ENCODE measurements around the gene RFTN2. TPM values are rescaled to one million over a fixed set of nuclear protein-coding genes. Genes with fewer than 3 reads are reported as not detected.

RFTN2 gene, protein sequence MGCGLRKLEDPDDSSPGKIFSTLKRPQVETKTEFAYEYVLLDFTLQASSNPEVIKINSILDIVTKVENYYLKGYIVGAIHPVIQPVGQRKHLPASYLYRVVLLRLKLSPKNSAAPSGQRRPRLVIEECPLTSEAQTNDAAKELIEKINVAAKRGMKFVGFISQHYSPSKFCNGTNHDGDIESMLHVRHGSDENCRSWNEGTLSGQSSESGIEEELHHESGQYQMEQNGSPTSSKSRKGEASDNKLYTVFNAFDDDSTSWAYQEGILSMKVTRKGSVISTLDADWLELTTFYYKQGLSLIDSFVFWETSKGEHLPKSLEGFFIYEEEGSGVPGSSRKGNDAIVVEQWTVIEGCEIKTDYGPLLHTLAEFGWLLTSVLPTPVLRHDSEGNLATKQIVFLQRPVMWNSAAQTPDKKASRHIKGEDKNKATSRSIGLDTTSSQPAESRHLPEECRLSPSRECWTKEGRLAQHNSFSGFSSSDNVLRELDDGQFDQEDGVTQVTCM
- total RNA-seq (2022; extraction: Qiagen RNA extraction; ENCODE audit: low read depth), result not detected in 5 replicates

DNA sequence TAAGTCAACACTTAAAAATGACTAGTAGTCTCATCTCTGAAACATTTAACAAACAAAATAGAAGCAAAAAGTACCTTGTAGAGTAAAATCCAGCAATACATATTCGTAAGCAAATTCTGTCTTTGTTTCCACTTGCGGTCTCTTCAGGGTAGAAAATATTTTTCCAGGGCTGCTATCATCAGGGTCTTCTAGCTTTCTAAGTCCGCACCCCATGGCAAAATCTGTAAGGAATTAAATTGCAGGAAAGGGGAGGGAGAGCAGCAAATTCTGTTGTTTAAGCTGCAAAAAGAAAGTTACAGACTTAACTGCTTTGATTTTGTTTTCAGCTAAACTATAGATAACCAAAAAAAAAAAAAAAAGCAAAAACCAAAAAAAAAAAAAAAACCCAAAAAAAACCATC lies at the start of gene RFTN2:
TSS of gene RFTN2 (minus strand) at position 342 of the 400 bp plus-strand sequence. CDS start at position 213, 129 bp downstream.

GRCh38 chr2:197705121-197705911 lies 29.9 kb upstream of the RFTN2 start, which contains the start of gene MARS2:
MARS2 (plus strand) TSS chr2:197705369; CDS start chr2:197705406, 37 bp downstream.

Other genes starting within 250 kb of the RFTN2 start
- 123 to 175 TPM (median 131 TPM) in 5 replicates for gene SF3B1, start 240.6 kb downstream of the RFTN2 start, total RNA-seq (2022; extraction: Qiagen RNA extraction; ENCODE audit: low read depth)
- 18.6 to 20.9 TPM (median 20.0 TPM) in 5 replicates for gene COQ10B, start 222.0 kb downstream of the RFTN2 start, total RNA-seq (2022; extraction: Qiagen RNA extraction; ENCODE audit: low read depth)
- gene HSPD1, start 175.7 kb downstream of the RFTN2 start, total RNA-seq (2022; extraction: Qiagen RNA extraction; ENCODE audit: low read depth), result 581 to 650 TPM (median 613 TPM) in 5 replicates
- gene HSPE1, start 175.2 kb downstream of the RFTN2 start, total RNA-seq (2022; extraction: Qiagen RNA extraction; ENCODE audit: low read depth), result 453 to 852 TPM (median 476 TPM) in 5 replicates
- 19.6 to 37.4 TPM (median 29.7 TPM) in 5 replicates for gene MOB4, start 159.5 kb downstream of the RFTN2 start, total RNA-seq (2022; extraction: Qiagen RNA extraction; ENCODE audit: low read depth)
- gene MARS2, start 29.8 kb upstream of the RFTN2 start, total RNA-seq (2022; extraction: Qiagen RNA extraction; ENCODE audit: low read depth), result 11.2 to 12.3 TPM (median 12.1 TPM) in 5 replicates
- not detected in 5 replicates for gene BOLL, start 109.7 kb upstream of the RFTN2 start, total RNA-seq (2022; extraction: Qiagen RNA extraction; ENCODE audit: low read depth)
- gene PLCL1, start 129.0 kb upstream of the RFTN2 start, total RNA-seq (2022; extraction: Qiagen RNA extraction; ENCODE audit: low read depth), result not detected in 5 replicates